NCI-H2029 treated with DMSO at 0.1 percent for 48 hours (cell line): ENCODE results near the gene CUL4A.
"Not testable (repeated sequence)": the region's sequence is repeated elsewhere in the genome, so short reads cannot be mapped to it uniquely, and the experiment has no call there.

Source experiments
- DNase-seq: peaks from one replicate; lab custom pipeline; 2025; lab: John Stamatoyannopoulos, UW

CUL4A gene

DNA sequence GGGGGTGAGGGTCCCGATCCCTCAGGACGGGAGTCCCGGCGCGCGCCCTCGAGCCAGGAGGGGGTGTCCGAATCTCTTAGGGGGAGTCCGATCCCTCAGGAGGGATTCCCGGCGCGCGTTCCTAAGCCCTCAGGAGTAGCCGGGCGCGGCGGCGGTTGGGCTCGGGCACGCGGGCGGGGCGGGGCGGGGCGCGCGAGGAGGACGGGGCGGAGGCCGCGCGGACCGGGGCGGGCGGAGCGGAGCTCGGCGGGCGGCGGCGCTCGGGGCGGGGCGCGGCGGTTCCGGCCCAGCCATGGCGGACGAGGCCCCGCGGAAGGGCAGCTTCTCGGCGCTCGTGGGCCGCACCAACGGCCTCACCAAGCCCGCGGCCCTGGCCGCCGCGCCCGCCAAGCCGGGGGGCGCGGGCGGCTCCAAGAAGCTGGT is at the start of gene CUL4A:
Gene CUL4A, plus strand, starts transcription at position 278 of the 423 bp plus-strand sequence. Its CDS starts 15 bp downstream, at position 293.
- no peak for DNase-seq

DNA sequence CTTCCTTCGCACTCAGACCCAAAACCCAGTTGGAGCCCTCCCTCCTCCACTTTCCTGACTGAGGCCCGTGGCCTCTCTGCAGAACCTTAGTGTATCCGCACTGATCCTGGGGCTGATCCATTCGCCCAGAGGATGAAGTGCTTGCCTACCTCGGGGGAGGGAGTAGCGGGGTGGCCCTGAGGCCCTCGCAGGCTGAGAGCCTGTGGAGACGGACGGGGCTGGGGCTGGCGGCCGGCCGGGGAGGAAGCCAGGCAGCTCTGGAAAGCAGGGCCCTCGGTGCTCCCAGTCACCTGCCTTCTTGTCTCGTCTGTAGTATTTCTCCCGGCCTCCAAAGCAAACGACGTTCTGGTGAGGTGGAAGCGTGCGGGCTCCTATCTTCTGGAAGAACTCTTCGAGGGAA is 49.7 kb upstream of the CUL4A start:
- DNase-seq: no peak

DNA sequence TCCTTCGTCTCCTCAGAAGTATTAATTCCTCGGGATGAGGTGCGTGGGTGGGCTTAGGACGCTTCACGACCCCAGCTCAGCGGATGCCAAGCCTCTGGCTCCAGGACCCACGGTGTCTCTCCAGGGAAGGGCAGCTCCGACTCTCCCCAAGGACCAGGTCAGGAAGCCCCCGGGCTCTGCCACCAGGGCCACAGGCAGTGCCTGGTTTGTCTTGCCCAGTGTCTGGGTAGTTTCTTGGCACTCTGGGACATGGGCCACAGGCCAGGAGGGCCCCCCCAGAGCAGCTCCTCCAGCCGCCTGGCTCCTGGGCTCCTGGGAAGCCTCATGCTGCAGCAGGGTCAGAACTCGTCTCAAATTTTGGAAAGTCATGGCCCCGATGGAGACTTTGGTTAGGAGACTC is 48.4 kb upstream of the CUL4A start:
- no peak for DNase-seq

DNA sequence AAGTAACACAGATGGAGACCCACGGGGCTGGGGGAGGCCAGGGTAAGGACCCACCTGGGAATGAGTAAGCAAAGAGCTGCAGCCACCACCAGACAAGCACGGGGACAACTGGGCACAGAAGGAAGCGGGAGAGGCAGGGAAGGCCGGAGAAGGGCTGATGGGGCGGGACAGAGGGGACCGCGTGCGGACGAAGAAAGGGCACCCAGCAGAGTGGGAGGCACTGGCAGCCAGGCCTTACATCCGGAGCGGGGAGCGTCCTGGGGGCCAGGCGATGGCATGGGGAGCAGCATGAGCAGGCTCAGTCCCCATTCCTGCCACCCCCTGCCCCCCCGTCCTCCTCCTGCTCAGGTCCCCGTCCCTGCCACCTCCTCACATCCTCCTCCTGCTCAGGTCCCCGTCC is 48.0 kb upstream of the CUL4A start:
- DNase-seq: no peak

DNA sequence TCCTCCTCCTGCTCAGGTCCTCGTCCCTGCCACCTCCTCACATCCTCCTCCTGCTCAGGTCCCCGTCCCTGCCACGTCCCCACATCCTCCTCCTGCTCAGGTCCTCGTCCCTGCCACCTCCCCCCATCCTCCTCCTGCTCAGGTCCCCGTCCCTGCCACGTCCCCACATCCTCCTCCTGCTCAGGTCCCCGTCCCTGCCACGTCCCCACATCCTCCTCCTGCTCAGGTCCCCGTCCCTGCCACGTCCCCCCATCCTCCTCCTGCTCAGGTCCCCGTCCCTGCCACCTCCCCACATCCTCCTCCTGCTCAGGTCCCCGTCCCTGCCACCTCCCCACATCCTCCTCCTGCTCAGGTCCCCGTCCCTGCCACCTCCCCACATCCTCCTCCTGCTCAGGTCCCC is 47.4 kb upstream of the CUL4A start:
- not testable (repeated sequence) for DNase-seq

DNA sequence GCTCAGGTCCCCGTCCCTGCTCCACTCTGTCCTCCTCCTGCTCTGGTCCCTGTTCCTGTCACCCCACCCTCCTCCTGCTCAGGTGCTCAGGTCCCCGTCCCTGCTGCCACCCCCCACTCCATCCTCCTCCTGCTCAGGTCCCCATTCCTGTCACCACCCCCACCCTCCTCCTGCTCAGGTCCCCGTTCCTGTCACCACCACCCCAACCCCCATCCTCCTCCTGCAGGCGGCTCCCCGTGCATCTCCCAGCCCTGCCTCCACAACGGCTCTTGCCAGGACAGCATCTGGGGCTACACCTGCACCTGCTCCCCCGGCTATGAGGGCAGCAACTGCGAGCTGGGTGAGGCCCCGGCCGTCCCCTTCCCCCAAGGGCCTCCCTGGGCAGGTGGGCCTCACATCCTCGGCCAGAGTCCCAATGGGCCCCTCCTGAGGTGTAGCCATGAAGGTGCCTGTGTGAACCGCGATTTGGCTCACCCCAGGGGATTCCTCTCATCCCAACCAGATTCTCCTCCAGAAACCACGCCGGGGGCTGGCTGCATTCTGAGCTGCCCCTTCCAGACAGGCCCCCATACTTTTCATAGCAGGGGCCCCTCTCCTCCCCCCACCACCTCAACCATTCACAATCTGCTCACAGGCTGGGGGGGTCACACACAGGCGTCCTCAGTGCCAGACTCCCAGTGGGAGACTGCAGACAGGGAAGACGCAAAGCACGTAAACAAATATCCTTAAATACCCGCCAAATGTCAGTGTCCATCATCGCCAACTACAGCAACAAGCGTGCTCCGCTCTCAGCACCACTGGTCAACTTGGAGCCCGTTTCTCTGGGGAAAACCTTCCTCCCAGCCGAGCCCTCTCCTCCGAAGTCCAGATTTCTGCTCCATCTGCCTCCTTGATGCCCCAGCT is 46.4 kb upstream of the CUL4A start:
- DNase-seq: no peak

DNA sequence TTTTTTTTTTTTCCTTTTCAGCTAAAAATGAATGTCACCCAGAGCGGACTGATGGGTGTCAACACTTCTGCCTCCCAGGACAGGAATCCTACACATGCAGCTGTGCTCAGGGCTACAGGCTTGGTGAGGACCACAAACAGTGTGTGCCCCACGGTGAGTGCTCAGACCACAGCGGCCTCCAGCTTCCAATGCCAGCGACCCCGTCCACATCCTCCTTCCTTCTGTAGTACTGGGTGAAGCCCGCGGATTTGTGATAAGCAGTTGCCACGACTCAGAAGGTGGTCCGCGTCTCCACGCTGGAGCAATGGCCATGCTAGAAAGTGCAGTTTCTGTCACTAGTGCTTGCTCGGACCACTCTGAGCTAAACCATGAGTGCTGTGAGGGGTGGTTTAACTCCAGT is 44.9 kb upstream of the CUL4A start:
- no peak for DNase-seq

DNA sequence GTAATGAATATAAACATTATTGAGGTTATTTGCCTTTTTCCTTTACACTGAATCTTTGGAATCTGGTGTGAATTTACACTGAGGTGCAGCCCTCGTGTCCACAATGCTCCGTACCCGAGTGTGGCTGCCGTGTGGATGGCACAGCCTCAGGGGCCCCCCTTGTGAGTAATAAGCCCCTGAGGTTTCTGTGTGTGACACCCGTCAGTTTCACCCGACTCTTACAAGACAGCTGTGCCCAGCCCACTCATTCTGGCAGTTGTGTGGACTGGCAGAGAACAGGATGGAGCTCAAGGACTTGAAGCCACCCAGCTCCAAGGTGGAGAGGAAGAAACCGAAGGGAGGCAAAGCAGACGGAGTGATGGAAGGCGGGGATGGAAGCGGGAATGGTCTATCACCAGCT is 43.1 kb upstream of the CUL4A start:
- no peak for DNase-seq

DNA sequence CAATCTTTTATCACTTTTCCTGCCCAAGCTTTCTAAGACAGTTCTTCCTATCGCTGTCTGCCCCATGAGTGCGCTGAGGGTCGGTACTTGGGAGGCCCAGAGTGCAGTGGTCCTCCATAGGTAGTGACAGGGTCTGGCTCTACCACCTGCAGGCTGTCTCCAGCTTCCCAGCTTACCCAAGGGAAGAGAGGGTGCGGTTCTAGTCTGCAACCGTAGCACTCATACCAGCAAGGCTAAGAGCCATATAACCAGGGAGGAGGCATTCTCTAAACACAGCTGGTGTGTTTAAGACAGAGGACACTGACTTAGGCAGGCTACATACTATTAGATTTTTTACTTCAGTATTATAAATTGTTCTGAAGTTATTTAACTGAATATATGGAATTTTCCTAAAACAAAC is 42.7 kb upstream of the CUL4A start:
- DNase-seq: no peak

DNA sequence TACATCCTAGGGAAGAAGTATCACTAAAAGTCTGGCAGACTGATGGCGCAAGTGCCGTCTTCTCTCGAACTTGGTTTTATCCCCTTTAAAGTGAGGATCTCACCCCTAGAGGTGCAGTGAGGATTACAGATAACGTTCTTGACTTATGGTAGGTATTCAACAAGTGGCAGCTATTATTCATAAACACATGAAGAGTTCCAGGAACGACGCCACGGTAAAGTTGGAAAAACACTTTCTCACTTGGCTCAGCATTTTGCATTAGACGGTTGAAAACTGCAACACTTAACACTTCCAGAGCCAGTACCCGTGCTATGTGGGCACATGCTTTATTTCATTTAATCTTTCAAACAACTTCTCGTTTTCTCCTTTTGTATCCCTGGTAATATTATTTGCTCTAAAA is 42.3 kb upstream of the CUL4A start:
- no peak for DNase-seq

DNA sequence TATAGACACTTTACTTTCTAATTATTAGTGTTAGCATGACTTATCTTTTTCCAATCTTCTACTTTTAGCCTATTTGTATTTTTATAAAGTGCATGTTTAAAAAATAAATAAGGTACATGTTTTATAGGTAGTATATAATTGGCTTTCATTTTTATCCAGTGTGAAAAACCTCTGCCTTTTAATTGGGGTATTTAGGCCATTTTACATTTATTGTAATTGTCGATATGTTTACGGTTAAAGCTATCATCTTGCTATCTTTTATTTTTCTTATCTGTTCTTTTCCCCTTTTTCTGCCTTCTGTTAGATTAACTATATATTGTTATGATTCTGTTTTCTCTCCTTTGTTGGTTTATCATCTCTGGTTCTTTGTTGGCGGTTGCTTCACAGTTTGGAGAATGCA is 41.8 kb upstream of the CUL4A start:
- no peak for DNase-seq

DNA sequence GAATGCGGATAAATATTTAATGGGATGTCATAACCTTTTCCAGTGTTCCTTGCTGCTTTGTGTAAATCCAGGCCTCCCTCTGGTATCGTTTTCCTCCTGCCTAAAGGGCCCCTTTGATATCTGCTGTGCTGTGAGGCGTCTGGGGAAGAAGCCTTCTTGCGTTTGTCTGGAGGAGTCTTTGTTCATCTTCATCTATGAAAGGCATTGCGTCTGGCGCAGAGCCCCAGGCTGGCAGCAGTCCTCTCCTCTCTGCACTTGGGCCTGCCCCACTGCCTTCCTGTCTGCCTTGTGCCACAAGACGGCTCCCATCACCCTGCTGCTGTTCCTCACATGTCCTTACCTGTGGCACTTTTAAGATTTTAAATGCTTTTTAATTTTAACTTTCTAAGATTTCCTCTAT is 41.2 kb upstream of the CUL4A start:
- DNase-seq: no peak

DNA sequence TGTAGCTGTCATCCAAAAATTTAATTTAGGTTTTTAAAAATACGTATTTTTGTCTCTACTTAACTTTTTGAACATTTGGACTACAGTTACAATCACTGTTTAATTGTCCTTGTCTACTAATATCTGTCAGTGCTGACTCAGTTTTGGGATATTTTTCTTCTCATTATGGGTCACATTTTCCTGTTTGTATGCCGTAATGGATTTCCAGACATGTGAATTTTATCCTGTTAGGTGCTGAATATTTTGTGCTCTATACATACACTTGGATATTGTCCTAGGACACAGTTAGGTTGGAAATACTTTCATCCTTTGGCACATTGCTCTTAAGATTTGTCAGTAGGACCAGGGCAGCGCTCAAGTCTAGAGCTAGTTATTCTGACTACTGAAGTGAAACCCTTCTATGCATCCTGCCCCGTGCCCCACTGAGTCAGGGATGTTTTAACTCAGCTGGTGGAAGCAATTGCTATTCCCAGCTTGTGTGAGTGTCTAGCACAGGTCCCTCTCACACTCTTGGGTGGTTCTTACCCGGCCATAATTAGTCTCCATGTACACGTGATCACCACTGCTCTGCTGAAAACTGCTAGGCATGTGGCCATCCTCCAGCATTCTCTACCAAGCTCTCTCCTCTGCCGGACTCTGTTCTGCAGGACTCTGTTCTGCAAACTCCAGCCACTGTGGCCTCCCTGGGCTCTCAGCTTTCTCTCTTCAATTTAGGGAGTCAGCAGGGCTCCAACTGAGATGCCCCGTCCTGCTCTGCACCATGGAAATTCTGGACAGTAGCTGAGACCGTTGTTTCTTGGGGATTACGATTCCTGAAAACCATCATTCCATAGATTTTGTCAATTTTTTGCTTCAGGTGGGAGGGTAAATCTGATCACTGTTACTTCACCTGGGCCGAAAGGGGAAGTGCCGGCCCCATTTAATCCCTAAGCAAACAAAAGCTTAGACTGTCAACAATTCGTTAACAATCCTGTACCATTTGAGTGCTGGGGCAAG is 39.8 kb upstream of the CUL4A start:
- no peak for DNase-seq

DNA sequence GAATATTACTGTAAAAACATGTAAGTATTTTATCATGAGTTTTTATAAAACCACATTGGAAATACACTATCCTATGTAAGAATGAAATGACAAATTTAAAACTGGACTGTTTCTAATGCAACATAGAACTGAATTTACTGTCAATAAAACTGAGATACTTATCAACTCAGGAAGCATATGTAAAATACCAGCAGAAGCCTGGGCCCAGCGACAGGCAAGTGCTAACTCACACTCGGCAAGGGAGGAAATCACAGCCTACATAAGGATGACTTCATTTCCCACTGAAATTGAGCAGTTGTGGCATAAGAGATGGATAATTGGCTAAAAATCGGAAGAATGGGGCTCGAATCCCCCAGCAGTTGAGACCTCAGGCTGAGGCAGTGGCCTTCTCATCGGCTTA is 38.9 kb upstream of the CUL4A start:
- DNase-seq: no peak

DNA sequence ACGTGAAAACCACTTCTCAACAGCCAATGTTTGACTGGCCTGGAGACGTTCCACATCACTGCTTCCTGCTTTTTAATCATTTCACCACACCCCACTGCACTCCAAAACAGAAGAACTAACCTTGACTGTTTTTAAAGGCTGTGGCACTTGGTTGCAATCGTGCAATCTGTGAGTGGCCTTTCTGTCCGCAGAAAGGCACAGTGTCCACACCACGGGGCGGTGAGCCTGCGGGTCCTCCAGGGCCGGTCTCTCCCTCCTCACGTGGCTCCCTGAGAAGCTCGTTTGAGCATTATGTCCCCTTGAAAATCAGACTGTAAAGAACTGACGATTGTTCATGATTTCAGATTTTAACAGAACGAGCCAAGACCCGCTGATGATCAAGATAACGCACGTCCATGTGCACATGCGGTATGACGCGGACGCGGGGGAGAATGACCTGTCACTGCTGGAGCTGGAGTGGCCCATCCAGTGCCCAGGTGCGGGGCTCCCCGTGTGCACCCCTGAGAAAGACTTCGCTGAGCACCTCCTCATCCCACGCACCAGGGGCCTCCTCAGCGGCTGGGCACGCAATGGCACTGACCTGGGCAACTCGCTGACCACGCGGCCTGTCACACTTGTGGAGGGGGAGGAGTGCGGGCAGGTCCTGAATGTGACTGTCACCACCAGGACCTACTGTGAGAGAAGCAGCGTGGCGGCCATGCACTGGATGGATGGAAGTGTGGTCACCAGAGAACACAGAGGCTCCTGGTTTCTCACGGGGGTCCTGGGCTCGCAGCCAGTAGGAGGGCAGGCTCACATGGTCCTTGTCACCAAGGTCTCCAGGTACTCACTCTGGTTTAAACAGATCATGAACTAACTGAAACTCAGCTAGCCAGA is 37.9 kb upstream of the CUL4A start:
- no peak for DNase-seq

DNA sequence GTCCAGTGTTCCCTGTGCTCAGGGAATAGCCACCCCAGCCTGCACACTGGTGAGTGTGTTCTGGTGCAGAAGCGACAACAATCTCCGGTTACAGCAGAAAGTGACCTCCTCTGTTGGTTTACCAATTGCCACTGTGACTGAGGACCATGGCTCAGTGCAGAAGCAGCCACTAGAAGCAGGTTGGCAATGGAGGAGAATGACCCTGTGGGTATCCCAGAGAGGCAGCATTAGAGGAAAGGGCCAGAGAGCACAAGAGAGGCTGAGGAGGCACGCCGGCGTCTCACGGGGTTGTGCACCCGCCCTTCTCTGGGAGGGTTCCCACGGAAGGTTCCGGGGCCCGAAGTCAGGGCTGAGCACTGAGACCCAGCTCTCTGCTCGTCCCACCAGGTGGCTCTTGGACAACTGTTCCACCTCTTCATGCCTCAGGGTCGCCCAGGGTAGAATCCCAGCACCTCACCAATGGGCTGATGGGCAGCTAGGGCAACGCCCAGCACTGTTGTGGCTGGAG is 36.9 kb upstream of the CUL4A start:
- no peak for DNase-seq

DNA sequence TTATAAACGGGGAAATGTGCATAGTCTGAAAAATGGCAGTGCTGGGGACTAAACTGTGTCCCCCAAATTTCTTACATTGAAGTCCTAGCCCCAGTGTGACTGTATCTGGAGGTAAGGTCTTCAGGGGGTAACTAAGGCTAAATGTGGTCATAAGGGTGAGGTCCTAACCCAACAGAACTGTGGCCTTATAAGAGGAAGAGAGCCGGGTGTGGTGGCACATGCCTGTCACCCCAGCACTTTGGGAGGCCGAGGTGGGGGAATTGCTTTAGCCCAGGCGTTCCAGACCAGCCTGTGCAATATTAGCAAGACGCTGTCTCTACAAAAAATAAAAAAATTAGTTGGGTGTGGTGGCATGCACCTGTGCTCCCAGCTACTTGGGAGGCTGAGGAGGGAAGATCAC is 33.1 kb upstream of the CUL4A start:
- DNase-seq: no peak

DNA sequence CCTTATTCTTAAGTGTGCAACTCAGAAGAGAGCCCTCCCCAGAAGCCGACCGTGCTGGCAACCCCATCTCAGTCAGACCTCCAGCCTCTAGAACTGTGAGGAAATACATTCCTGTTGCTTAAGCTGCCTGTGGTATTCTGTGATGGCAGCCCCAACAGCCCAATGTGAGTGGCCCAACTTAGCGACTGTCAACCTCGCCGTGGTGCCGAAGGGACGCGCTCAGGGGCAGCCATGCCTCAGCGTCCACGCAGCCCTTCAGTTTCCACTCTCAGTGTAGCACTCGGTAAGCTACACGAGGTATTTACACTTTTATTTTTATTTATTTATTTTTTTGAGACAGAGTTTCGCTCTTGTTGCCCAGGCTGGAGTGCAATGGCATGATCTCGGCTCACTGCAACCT is 32.6 kb upstream of the CUL4A start:
- no peak for DNase-seq

DNA sequence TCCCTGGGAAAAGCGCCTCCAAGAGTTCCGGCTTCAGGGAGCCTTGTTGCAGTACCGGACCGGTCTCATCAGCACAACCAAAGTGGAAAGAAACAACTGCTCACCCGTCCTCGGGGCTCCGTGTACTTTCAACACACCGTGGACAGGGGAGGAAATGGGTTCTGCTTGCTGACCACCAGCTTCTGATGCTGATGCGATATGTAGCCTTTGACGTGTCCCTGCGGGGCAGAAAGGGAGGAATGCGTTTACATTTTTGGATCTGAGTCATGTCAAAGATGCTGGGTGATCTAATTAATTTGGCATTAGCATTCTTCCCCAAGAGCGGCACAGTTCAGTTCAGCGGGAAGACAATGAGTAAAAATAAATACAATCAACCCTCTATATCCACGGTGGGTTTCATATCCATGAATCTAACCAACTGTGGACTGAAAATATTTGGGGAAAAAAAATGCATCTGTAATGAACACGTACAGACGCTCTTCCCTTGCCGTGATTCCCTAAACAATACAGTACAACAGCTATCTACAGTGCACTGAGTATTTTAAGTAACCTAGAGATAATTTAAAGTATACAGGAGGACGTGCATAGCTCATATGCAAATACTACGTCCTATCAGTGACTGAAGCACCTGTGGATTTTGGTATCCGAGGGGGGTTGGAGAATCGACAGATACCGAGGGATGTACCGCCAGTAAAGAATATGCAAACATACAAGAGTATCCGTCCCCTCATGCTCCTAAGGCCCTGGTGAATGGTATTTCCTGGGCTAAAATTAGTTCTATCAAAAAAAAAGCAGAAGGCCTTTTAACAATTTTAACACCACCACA is 31.1 kb upstream of the CUL4A start:
- no peak for DNase-seq

DNA sequence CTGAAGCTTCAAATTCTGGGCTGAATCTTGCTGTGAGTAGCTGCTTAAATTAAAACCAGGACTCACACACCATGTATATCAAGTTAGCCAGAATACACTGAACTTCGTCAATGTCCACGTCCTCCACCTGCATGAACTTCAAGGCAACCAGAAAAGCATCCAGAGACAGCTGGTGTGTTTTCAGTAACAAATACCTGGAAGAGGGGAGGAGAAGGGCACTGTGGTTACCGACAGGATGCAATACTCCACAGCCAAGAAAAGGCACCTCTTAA is 30.6 kb upstream of the CUL4A start:
- no peak for DNase-seq
